Endodermal cell (in vitro differentiated cells): ENCODE data around the gene FPGS. TPM values are rescaled to one million over a fixed set of nuclear protein-coding genes. Genes with fewer than 3 reads are reported as not detected.

Experiments
- DNase-seq: peaks from one replicate; pipeline ENCODE4 v3.0.0-alpha.2; 2017
- H3K27ac ChIP-seq: 2 replicates; pipeline ENCODE4 v1.5.1; 2013; ENCODE audit warnings: mild to moderate bottlenecking, low read depth, low read length, moderate library complexity
- H3K27me3 ChIP-seq: 2 replicates; pipeline ENCODE4 v1.6.1; 2013; ENCODE audit warnings: mild to moderate bottlenecking, low read length, moderate library complexity; ENCODE audit not compliant: insufficient read depth, control insufficient read depth, poor library complexity, severe bottlenecking
- H3K36me3 ChIP-seq: 2 replicates; pipeline ENCODE4 v1.7.0; 2013; ENCODE audit warnings: mild to moderate bottlenecking, low read length, moderate library complexity; ENCODE audit not compliant: control insufficient read depth, insufficient read depth
- H3K4me1 ChIP-seq: one replicate; pipeline ENCODE4 v1.7.0; 2013; ENCODE audit warnings: low read length; ENCODE audit not compliant: control insufficient read depth, insufficient read depth
- H3K4me3 ChIP-seq: 2 replicates; pipeline ENCODE4 v1.5.1; 2013; ENCODE audit warnings: mild to moderate bottlenecking, low read length, moderate library complexity
- H3K9ac ChIP-seq: 2 replicates; pipeline ENCODE4 v1.6.1; 2013; ENCODE audit warnings: mild to moderate bottlenecking, low read length, moderate library complexity; ENCODE audit not compliant: poor library complexity, severe bottlenecking; ENCODE audit errors: extremely low read depth
- H3K9me3 ChIP-seq: 2 replicates; pipeline ENCODE4 v1.6.1; 2013; ENCODE audit warnings: mild to moderate bottlenecking, low read length, moderate library complexity; ENCODE audit not compliant: control insufficient read depth
- H3K27ac Mint-ChIP-seq: 2 replicates; pipeline ENCODE4 v1.8.0; 2020; ENCODE audit warnings: mixed read lengths
- H3K27me3 Mint-ChIP-seq: 2 replicates; pipeline ENCODE4 v1.8.0; 2021; ENCODE audit warnings: mild to moderate bottlenecking, mixed read lengths; ENCODE audit not compliant: insufficient read depth
- H3K36me3 Mint-ChIP-seq: 2 replicates; pipeline ENCODE4 v1.8.0; 2020; ENCODE audit warnings: low read depth, mixed read lengths
- H3K4me1 Mint-ChIP-seq: 2 replicates; pipeline ENCODE4 v1.8.0; 2020; ENCODE audit warnings: mixed read lengths
- H3K4me3 Mint-ChIP-seq: 2 replicates; pipeline ENCODE4 v1.8.0; 2020; ENCODE audit warnings: mild to moderate bottlenecking, moderate library complexity, mixed read lengths
- H3K9me3 Mint-ChIP-seq: 2 replicates; pipeline ENCODE4 v1.8.0; 2020; ENCODE audit warnings: mild to moderate bottlenecking, mixed read lengths
- WGBS, 2 experiments: methylation state at CpG; one replicate each; pipeline versions ENCODE4 v1.1.5 to v1.1.7; 2013; ENCODE audit warnings: missing lambda C conversion rate in 2 of 2, mixed read lengths in 1 of 2; ENCODE audit not compliant: insufficient coverage in 1 of 2, insufficient read length in 1 of 2; 5-methylcytosine and 5-hydroxymethylcytosine counted together
- total RNA-seq, 2 donors: library from RNA; stranded (reverse); fragmentation: NEBNext Ultra II Directional in 1 of 2; extraction: Animal tissue kit (Norgen Biotek cat#: 25700) in 1 of 2; gene quantifications; 2 replicates in 1 of 2; 3 replicates in 1 of 2; pipeline ENCODE4 v1.2.1, GENCODE V29; 2021
- TF ChIP-seq, protein P1 (sequence below): fragments of 200-600 bp; sonication (generic); conservative IDR thresholded peaks from 2 replicates; pipeline ENCODE4 v1.5.0; 2021; ENCODE audit warnings: antibody characterized with exemption, mild to moderate bottlenecking

The FPGS gene
- total RNA-seq, 2 donors from 2014 or later: 75.2 to 76.4 TPM

DNA sequence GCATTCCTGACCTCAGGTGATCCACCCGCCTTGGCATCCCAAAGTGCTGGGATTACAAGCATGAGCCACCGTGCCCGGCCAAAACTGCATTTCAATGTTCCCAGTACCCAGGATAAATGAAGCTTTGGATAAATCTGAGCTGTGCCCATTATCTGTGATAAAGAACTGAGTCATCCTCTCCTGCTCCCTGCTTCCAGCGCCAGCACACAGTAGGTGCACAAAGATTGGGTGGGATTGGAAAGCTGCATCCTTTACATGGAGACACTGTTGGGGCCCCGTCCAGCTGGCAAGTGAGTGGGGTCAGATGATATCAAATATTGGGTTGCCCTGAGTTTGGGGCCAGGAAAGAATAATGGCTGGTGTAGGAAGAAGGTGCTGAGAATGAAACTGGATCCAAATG, 41.6 kb upstream of the FPGS start:
- no peak overlapping the region for H3K27ac Mint-ChIP-seq
- H3K36me3 Mint-ChIP-seq: no peaks in the 10 kb centered on the region
- Histone ChIP-seq H3K27ac (no peak overlapping the region), H3K9ac (no peak overlapping the region), H3K4me3 (no peak overlapping the region), H3K36me3 (no peaks in the 10 kb centered on the region), H3K27me3 (peaks cover 6% of the 10 kb centered on the region), H3K4me1 (no peaks in the 10 kb centered on the region), H3K9me3 (no peaks in the 10 kb centered on the region)
- no peak overlapping the region for H3K4me3 Mint-ChIP-seq
- H3K4me1 Mint-ChIP-seq: peaks cover 2% of the 10 kb centered on the region
- H3K27me3 Mint-ChIP-seq: peaks cover 12% of the 10 kb centered on the region
- DNase-seq: no peak
- TF ChIP-seq, protein P1, sequence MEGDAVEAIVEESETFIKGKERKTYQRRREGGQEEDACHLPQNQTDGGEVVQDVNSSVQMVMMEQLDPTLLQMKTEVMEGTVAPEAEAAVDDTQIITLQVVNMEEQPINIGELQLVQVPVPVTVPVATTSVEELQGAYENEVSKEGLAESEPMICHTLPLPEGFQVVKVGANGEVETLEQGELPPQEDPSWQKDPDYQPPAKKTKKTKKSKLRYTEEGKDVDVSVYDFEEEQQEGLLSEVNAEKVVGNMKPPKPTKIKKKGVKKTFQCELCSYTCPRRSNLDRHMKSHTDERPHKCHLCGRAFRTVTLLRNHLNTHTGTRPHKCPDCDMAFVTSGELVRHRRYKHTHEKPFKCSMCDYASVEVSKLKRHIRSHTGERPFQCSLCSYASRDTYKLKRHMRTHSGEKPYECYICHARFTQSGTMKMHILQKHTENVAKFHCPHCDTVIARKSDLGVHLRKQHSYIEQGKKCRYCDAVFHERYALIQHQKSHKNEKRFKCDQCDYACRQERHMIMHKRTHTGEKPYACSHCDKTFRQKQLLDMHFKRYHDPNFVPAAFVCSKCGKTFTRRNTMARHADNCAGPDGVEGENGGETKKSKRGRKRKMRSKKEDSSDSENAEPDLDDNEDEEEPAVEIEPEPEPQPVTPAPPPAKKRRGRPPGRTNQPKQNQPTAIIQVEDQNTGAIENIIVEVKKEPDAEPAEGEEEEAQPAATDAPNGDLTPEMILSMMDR: no peak
- no peaks in the 10 kb centered on the region for H3K9me3 Mint-ChIP-seq
- 87 to 95% methylated on average over 4 to 5 of the region's 5 CpGs for WGBS, 2 experiments

DNA sequence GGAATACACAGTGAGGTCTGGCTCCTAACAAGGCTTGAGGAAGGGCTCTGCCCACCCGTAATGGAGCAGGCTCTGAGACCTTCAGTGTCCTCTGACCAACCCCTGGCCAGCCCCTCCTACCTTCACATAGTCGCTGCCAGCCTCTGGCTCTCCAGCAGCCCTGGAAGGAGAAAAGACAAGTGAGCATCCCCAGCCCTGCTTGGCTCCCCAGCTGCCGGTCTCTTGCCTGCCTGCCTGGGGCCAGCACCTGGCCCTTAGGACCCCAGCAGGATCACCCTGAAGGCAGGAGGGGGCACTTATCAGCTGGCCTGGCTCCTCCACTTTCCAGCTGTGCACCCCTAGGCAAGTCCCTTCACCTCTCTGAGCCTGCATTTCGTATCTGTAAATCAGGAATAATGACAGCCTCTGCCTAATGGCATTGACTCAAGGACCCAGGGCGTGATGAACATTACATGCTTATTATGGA, 41.2 kb upstream of the FPGS start:
- Mint-ChIP-seq H3K4me1 (peaks cover 2% of the 10 kb centered on the region), H3K27me3 (peaks cover 9% of the 10 kb centered on the region), H3K9me3 (no peaks in the 10 kb centered on the region), H3K36me3 (no peaks in the 10 kb centered on the region), H3K4me3 (no peak overlapping the region), H3K27ac (no peak overlapping the region)
- Histone ChIP-seq H3K4me1 (no peaks in the 10 kb centered on the region), H3K9me3 (no peaks in the 10 kb centered on the region), H3K36me3 (no peaks in the 10 kb centered on the region), H3K4me3 (no peak overlapping the region), H3K27me3 (peaks cover 1% of the 10 kb centered on the region), H3K9ac (no peak overlapping the region), H3K27ac (no peak overlapping the region)
- DNase-seq: peak; percentile 66
- WGBS, 2 experiments: 70 to 71% methylated on average over 5 of the region's 5 CpGs
- TF ChIP-seq, protein P1: no peak

DNA sequence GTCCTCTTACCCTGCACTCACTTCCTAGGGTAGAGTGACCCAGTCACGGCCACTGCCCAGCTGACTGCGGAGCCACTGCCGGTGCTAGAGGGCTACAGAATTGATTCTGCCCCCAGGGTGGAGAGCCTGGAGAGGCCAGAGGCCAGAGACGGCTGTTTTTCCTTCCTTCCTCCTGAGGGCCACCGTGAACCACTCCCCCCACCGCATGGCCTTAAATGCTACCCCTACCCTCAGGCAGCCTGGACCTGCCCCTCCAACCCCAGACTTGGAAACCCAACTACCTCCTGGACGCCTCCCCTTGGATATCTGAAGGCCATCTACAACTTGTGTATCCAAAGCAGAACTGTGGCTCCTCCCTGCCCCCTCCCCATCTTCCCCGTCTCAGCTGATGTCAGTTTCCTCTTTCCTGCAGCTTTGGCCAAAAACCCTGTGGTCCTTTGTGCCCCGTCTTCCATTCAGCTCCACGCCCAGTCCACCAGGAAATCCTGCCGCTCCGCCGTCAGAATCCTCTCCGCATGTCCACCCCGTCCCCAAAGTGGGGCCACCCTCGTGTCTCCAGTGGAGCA, 40.5 kb upstream of the FPGS start:
- Histone ChIP-seq H3K27ac (no peak overlapping the region), H3K9ac (no peak overlapping the region), H3K4me3 (no peak overlapping the region), H3K4me1 (no peaks in the 10 kb centered on the region), H3K27me3 (no peaks in the 10 kb centered on the region), H3K36me3 (no peaks in the 10 kb centered on the region), H3K9me3 (no peaks in the 10 kb centered on the region)
- no peak overlapping the region for H3K4me3 Mint-ChIP-seq
- WGBS, 2 experiments: 72 to 83% methylated on average over 10 to 16 of the region's 16 CpGs
- H3K27ac Mint-ChIP-seq: no peak overlapping the region
- H3K9me3 Mint-ChIP-seq: no peaks in the 10 kb centered on the region
- no peaks in the 10 kb centered on the region for H3K36me3 Mint-ChIP-seq
- TF ChIP-seq, protein P1: no peak
- peaks cover 3% of the 10 kb centered on the region for H3K27me3 Mint-ChIP-seq
- H3K4me1 Mint-ChIP-seq: peaks cover 2% of the 10 kb centered on the region
- DNase-seq: no peak
